C4-2B (cell line): Measurements from ENCODE around the gene JOSD2.

Source experiments
- ZFX ChIP-seq: fragments of 450-650 bp; IDR thresholded peaks from 2 replicates; pipeline ENCODE4 v1.6.1; 2017
- TF ChIP-seq, protein P1 (sequence below): fragments of 450-650 bp; conservative IDR thresholded peaks from 2 replicates; pipeline ENCODE4 v1.5.1; 2017; ENCODE audit warnings: mild to moderate bottlenecking

GRCh38 chr19:50551034-50551714 is 40.2 kb upstream of the JOSD2 start:
- TF ChIP-seq, protein P1, sequence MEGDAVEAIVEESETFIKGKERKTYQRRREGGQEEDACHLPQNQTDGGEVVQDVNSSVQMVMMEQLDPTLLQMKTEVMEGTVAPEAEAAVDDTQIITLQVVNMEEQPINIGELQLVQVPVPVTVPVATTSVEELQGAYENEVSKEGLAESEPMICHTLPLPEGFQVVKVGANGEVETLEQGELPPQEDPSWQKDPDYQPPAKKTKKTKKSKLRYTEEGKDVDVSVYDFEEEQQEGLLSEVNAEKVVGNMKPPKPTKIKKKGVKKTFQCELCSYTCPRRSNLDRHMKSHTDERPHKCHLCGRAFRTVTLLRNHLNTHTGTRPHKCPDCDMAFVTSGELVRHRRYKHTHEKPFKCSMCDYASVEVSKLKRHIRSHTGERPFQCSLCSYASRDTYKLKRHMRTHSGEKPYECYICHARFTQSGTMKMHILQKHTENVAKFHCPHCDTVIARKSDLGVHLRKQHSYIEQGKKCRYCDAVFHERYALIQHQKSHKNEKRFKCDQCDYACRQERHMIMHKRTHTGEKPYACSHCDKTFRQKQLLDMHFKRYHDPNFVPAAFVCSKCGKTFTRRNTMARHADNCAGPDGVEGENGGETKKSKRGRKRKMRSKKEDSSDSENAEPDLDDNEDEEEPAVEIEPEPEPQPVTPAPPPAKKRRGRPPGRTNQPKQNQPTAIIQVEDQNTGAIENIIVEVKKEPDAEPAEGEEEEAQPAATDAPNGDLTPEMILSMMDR: no peak
- TF ChIP-seq ZFX: no peak
